Measurements from ENCODE around the gene LPAR3.

The LPAR3 gene

DNA sequence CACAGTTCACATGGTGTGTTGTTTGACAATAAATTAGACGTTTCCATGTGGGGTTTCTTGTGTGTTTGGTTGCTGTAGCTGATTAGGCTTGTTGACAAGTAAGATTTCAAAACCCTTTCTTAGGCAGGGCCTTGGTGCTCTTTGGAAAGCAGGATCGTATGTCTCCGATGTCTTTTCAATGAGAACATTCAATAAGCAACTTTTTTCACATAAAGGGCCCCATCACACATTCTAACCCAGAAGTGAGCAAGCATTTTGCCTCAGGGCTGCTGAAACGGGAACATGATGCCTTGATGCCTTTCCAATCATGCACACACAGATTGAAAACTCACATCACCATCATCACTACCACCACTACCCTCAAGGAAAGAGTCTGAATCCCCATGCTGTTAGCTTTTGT is 33.1 kb downstream of the LPAR3 start (continued):
- TF ChIP-seq ZNF302 (tag by site-specific recombination; IDR thresholded peaks at IDR 0.05; ENCODE audit: low read depth): no peak
- TF ChIP-seq, protein P1, sequence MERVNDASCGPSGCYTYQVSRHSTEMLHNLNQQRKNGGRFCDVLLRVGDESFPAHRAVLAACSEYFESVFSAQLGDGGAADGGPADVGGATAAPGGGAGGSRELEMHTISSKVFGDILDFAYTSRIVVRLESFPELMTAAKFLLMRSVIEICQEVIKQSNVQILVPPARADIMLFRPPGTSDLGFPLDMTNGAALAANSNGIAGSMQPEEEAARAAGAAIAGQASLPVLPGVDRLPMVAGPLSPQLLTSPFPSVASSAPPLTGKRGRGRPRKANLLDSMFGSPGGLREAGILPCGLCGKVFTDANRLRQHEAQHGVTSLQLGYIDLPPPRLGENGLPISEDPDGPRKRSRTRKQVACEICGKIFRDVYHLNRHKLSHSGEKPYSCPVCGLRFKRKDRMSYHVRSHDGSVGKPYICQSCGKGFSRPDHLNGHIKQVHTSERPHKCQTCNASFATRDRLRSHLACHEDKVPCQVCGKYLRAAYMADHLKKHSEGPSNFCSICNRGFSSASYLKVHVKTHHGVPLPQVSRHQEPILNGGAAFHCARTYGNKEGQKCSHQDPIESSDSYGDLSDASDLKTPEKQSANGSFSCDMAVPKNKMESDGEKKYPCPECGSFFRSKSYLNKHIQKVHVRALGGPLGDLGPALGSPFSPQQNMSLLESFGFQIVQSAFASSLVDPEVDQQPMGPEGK (tag by site-specific recombination; IDR thresholded peaks at IDR 0.05): no peak
- no peak for TF ChIP-seq ZNF211 (tag by site-specific recombination; IDR thresholded peaks at IDR 0.05; ENCODE audit: low read depth)

DNA sequence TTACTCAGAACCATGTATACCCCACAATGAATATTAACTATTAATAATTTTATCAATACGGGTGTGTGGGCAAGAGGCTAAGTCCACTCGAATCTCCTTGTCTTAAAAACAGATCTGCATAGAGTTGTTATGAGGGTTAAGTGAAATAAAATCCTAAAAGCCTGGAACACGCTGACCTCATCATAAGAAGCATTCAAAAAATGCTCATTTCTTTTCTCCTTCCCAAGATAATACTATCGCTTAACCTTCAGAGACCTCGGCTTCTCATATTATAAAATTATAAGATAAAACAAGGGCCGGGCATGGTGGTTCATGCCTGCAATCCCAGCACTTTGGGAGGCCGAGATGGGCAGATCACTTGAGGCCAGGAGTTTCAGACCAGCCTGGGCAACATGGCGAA is 35.1 kb downstream of the LPAR3 start:
- no peak for TF ChIP-seq ZNF610 (tag by site-specific recombination; IDR thresholded peaks at IDR 0.05; ENCODE audit: borderline replicate concordance)
- TF ChIP-seq ZNF146 (tag by site-specific recombination; IDR thresholded peaks at IDR 0.05): no peak
- TF ChIP-seq ZNF544 (tag by site-specific recombination; IDR thresholded peaks at IDR 0.05): no peak
- no peak for TF ChIP-seq MZF1 (tag by site-specific recombination; IDR thresholded peaks at IDR 0.05; ENCODE audit: borderline replicate concordance)
- TF ChIP-seq, protein P2, sequence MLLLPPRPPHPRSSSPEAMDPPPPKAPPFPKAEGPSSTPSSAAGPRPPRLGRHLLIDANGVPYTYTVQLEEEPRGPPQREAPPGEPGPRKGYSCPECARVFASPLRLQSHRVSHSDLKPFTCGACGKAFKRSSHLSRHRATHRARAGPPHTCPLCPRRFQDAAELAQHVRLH (tag by site-specific recombination; IDR thresholded peaks at IDR 0.05): no peak
- TF ChIP-seq KLF1 (tag by site-specific recombination; IDR thresholded peaks at IDR 0.05): no peak
- no peak for TF ChIP-seq PRDM1 (tag by site-specific recombination; IDR thresholded peaks at IDR 0.05)
- TF ChIP-seq ZNF521 (tag by site-specific recombination; IDR thresholded peaks at IDR 0.05): no peak
- no peak for TF ChIP-seq ZNF174 (tag by site-specific recombination; IDR thresholded peaks at IDR 0.05)
- no peak for TF ChIP-seq ZNF654 (tag by site-specific recombination; IDR thresholded peaks at IDR 0.05; ENCODE audit: low read depth)
- no peak for TF ChIP-seq ZNF76 (tag by site-specific recombination; IDR thresholded peaks at IDR 0.05; ENCODE audit: borderline replicate concordance, low read depth)
- TF ChIP-seq, protein P3, sequence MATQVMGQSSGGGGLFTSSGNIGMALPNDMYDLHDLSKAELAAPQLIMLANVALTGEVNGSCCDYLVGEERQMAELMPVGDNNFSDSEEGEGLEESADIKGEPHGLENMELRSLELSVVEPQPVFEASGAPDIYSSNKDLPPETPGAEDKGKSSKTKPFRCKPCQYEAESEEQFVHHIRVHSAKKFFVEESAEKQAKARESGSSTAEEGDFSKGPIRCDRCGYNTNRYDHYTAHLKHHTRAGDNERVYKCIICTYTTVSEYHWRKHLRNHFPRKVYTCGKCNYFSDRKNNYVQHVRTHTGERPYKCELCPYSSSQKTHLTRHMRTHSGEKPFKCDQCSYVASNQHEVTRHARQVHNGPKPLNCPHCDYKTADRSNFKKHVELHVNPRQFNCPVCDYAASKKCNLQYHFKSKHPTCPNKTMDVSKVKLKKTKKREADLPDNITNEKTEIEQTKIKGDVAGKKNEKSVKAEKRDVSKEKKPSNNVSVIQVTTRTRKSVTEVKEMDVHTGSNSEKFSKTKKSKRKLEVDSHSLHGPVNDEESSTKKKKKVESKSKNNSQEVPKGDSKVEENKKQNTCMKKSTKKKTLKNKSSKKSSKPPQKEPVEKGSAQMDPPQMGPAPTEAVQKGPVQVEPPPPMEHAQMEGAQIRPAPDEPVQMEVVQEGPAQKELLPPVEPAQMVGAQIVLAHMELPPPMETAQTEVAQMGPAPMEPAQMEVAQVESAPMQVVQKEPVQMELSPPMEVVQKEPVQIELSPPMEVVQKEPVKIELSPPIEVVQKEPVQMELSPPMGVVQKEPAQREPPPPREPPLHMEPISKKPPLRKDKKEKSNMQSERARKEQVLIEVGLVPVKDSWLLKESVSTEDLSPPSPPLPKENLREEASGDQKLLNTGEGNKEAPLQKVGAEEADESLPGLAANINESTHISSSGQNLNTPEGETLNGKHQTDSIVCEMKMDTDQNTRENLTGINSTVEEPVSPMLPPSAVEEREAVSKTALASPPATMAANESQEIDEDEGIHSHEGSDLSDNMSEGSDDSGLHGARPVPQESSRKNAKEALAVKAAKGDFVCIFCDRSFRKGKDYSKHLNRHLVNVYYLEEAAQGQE (tag by site-specific recombination; IDR thresholded peaks at IDR 0.05): no peak
- TF ChIP-seq ZNF658 (tag by site-specific recombination; IDR thresholded peaks at IDR 0.05): no peak
- H3K4me1 ChIP-seq (ENCODE audit: control insufficient read depth, insufficient read depth, low read length): no peaks in the 10 kb centered on the region
- ChIA-PET POLR2A (no interaction called here), CTCF (interaction anchor here (1.7 kb wide), 1 partner anchor 76 kb away, joined by 5 read pairs; no protein-coding TSS in a partner anchor)
- no peaks in the 10 kb centered on the region for H3K9me3 ChIP-seq (ENCODE audit: control insufficient read depth, insufficient read depth, low read depth, low read length)
- no peaks in the 10 kb centered on the region for H3K36me3 ChIP-seq (ENCODE audit: control insufficient read depth in 2 of 2, insufficient read depth in 1 of 2, low read length in 2 of 2)
- H3K27ac ChIP-seq (ENCODE audit: extremely low read depth, low read depth, low read length): no peak overlapping the region
- no peak overlapping the region for H3K4me3 ChIP-seq (ENCODE audit: low read depth, low read length)

DNA sequence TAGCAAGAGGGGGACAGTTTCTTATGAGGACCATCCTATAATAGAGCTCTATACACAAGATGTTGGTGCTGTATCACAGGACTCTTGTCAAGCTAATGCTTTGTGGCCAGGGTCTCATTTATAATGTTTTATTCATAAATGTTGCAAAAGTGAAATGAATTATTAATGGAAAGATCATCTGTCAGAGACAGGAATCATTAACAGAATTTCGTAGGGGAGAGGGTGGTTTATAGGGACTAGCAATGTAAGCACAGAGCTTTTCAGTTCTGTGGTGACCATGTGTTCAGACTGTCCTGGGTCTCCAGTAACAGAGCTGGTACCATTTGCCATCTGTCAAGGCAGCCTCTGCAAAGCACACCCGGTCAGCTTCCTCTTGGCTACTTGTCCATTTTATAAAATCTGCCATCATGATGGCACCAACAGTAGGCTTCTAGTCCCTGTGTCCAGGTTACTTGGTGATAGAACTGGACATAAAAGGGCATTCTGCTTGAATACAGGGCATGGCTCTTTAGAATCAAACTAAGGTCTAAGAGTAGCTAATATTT is 36.2 kb downstream of the LPAR3 start:
- no peak overlapping the region for H3K4me3 ChIP-seq (ENCODE audit: low read depth, low read length)
- POLR2A ChIA-PET: no interaction called here
- CTCF ChIA-PET: interaction anchor here (1.7 kb wide), 1 partner anchor 75 kb away, joined by 5 read pairs; no protein-coding TSS in a partner anchor
- H3K9me3 ChIP-seq (ENCODE audit: control insufficient read depth, insufficient read depth, low read depth, low read length): no peaks in the 10 kb centered on the region
- H3K27ac ChIP-seq (ENCODE audit: extremely low read depth, low read depth, low read length): no peak overlapping the region
- H3K36me3 ChIP-seq (ENCODE audit: control insufficient read depth in 2 of 2, insufficient read depth in 1 of 2, low read length in 2 of 2): no peaks in the 10 kb centered on the region
- H3K4me1 ChIP-seq (ENCODE audit: control insufficient read depth, insufficient read depth, low read length): no peaks in the 10 kb centered on the region
- TF ChIP-seq, protein P4, sequence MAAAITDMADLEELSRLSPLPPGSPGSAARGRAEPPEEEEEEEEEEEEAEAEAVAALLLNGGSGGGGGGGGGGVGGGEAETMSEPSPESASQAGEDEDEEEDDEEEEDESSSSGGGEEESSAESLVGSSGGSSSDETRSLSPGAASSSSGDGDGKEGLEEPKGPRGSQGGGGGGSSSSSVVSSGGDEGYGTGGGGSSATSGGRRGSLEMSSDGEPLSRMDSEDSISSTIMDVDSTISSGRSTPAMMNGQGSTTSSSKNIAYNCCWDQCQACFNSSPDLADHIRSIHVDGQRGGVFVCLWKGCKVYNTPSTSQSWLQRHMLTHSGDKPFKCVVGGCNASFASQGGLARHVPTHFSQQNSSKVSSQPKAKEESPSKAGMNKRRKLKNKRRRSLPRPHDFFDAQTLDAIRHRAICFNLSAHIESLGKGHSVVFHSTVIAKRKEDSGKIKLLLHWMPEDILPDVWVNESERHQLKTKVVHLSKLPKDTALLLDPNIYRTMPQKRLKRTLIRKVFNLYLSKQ (tag by site-specific recombination; IDR thresholded peaks at IDR 0.05; ENCODE audit: borderline replicate concordance): no peak
- TF ChIP-seq ZNF600 (tag by site-specific recombination; IDR thresholded peaks at IDR 0.05): no peak
- TF ChIP-seq ZNF560 (tag by site-specific recombination; IDR thresholded peaks at IDR 0.05; ENCODE audit: borderline replicate concordance): no peak
- no peak for TF ChIP-seq ZFP37 (tag by site-specific recombination; IDR thresholded peaks at IDR 0.05)
- no peak for TF ChIP-seq PRDM1 (tag by site-specific recombination; IDR thresholded peaks at IDR 0.05)
- TF ChIP-seq ZNF140 (tag by site-specific recombination; IDR thresholded peaks at IDR 0.05): no peak
- TF ChIP-seq ZNF514 (tag by site-specific recombination; IDR thresholded peaks at IDR 0.05): no peak
- TF ChIP-seq ZBTB1 (tag by site-specific recombination; IDR thresholded peaks at IDR 0.05): no peak
- no peak for TF ChIP-seq GLI2 (tag by site-specific recombination; IDR thresholded peaks at IDR 0.05; ENCODE audit: borderline replicate concordance, low read depth)
- TF ChIP-seq, protein P5, sequence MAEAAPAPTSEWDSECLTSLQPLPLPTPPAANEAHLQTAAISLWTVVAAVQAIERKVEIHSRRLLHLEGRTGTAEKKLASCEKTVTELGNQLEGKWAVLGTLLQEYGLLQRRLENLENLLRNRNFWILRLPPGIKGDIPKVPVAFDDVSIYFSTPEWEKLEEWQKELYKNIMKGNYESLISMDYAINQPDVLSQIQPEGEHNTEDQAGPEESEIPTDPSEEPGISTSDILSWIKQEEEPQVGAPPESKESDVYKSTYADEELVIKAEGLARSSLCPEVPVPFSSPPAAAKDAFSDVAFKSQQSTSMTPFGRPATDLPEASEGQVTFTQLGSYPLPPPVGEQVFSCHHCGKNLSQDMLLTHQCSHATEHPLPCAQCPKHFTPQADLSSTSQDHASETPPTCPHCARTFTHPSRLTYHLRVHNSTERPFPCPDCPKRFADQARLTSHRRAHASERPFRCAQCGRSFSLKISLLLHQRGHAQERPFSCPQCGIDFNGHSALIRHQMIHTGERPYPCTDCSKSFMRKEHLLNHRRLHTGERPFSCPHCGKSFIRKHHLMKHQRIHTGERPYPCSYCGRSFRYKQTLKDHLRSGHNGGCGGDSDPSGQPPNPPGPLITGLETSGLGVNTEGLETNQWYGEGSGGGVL (tag by site-specific recombination; IDR thresholded peaks at IDR 0.05): no peak
